Left colon (tissue), 2 donors: ENCODE measurements around the gene DNAJB8. TPM values are rescaled to one million over a fixed set of nuclear protein-coding genes. Genes with fewer than 3 reads are reported as not detected.

Source experiments
- ATAC-seq: fragments of 200-7000 bp; cut with Tn5 transposase; one replicate; pipeline ENCODE4 v1.9.1; 2020; ENCODE audit warnings: mild to moderate bottlenecking, moderate library complexity
- DNase-seq, 2 donors: peaks; one replicate each; pipeline ENCODE4 v3.0.0-alpha.2; 2020
- intact Hi-C, 2 donors: fragments of 100-400 bp; cut with DNase I in 1 of 2; cut with micrococcal nuclease in 1 of 2; formaldehyde crosslinking; loops; one replicate each; pipeline versions ENCODE4 v1.11.2 to v1.14.0; 2022; cut with DNase I, micrococcal nuclease
- total RNA-seq, 2 donors: library from RNA; stranded (reverse); fragmentation: NEBNext Ultra II Directional; extraction: Animal tissue kit (Norgen Biotek cat#: 25700); gene quantifications; one replicate each; pipeline ENCODE4 v1.2.1, GENCODE V29; 2021
- donor health status: DM: no; HTN: no; CAD: no.
- donor health status: DM: yes; HTN: yes; CAD: no.

The DNAJB8 gene
- total RNA-seq, 2 donors from 2014 or later = not detected

DNA sequence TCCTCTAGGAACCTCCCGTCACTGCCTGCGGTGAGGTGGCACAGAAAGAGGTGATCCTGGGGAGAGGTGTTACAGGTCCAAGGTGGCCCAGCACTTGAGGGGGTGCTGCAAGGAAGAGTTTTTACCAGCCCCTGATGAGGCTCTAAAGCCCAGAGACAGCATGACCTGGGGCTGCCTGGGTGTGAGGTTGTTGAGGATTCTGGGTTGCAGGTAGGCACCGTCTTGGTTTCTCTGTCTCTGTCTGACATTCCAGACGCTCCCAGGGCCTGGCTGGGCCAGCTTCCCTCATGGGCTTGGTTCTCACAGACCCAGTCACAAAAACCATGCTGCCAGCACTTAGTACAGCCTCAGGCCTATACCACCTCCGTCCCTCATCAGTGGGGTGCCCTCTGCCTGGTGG lies 31.1 kb downstream of the DNAJB8 start:
- DNase-seq (no peak), ATAC-seq (no peak)
- intact Hi-C loops = no loop called here

GRCh38 chr3:128435058-128435457 lies 31.6 kb downstream of the DNAJB8 start:
- no peak for ATAC-seq
- intact Hi-C loops = no loop called here
- no peak for DNase-seq

DNA sequence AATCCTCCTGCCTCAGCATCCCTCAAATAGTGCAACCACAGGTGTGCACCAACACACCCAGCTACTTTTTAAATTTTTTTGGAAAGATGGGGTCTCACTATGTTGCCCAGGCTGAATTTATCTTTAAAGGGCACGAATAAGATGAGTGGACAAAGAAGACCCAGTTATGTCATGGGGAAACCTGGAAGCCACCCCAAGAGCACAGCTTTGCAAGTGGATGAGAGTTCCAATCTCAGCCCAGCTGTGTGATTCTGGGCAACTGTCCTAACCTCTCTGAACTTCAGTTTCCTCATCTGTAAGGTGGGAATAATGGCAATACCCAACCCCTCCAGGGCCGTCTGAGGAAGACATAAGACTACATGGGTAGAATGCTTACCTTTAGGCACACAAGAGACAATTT lies 32.2 kb downstream of the DNAJB8 start:
- DNase-seq (no peak), ATAC-seq (no peak)
- intact Hi-C loops = no loop called here

- intact Hi-C loops = no loop called here
- ATAC-seq (no peak), DNase-seq (no peak)
These were observed 32.9 kb downstream of the DNAJB8 start for GRCh38 chr3:128433837-128434165.

DNA sequence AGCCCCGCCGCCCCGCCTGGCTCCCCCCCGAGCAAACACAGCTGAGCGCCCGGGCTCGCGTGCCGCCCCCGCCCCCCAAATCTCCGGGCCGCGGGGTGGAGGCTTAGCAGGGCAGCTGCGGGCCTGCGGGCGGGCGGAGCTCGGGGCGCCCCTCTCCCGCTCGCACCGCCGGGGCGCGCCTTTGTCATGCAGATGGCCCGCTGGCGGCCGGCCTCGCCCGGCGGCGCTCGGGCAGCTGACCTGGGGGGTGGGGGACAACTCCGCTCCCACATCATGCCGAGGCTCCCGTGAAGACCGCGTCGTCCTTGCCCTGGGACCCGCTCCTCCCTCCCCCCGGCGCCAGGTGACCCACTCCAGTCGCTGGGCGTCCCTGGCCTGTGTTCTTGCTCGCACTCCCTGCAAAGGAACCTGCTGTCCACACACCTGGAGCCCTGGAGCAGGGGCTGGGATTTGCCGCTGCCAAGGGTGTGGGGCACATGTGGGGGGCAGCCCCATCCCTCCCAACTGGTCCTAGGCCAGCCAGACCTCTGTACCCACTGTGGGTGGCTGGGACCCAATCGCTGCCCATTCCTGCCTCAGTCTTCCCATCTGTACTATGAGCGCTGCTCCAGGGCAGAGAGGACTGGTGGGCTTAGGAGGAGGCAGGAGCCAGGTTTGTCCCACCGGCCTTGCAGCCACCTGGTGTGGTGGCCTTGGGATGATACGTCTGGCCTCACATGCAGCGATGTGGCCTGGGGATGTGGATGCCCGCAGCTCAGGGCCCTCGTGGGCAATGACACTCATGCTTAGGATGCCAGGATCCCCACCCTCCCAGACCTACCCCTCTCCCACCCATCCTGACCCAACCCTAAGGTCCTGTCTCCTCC lies 33.5 kb downstream of the DNAJB8 start:
- no peak for ATAC-seq
- DNase-seq = no peak
- intact Hi-C loops = no loop called here

DNA sequence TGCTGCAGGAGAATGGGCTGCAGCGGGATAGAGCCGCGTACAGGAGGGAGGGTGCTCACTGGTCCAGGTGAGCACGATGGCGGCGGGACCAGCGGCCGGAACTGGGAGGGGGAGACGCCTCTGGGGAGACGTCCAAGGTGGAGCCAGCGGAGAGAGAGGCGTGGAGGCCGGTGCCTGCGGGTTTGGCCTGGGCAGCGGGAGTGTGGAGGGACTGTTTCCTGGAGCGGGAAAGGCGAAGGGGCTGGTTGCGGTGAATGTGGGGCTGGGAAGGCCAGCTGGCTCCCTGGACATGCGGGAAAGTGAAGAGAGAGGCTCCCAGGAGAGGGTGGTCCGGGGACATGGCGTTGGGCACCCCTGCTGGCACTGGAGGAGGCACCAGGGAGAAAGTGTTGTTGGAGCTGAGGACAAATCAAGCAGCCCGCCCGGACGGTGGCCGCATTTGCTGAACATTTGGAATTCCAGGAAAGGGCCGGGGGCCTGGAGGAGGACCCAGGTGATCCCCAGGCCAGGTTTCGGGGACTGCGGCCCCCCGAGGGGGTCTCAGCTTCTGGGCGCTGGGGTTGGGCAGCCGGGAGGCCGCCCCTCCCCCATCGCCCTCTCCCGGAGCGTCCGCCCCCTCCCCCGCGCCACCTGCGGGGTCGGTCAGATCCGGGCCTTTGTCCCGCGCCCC lies 34.3 kb downstream of the DNAJB8 start:
- DNase-seq (no peak), ATAC-seq (peak; percentile 50)
- intact Hi-C loops = no loop called here

- DNase-seq = no peak
- intact Hi-C loops = no loop called here
- no peak for ATAC-seq
These were observed 34.8 kb downstream of the DNAJB8 start for GRCh38 chr3:128431803-128432300.

DNA sequence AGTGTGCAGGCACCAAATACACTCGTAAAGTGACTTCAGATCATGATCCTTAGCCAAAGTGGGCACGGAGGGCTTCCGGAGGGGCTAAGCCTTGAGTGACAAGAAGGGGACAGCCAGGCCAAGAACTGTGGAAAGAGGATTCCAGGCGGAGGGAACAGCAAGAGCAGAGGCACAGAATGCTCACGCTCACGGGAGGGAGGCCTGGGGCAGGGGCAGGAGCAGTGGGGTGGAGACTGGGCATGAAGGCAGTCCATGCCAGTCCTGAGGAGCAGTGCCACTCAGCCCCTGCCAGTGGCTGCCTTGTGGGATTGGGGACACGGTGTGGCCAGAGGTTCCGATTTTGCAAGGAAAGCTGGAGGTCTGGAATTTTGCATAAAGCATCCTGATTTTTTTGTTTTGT lies 36.0 kb downstream of the DNAJB8 start:
- ATAC-seq (no peak), DNase-seq (no peak)
- intact Hi-C loops = no loop called here

DNA sequence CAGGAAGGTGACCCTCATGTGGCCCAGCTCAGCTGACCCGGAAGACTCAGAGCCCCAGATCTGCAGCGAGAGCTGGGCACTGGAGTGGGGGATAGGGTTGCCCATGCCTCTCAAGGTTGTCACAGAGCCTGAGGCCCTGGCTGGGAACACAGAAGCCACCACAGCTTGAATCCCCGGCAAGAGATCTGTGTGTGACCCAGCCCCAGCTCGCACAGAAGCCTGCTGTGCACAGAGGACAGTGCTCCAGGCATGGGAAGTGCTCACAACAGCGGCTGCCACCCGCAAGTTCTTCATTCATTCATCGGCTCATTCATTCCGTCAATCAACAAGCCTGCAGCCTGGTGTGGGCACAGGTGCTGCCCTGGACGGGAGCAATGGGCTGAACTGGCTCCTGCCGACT lies 36.4 kb downstream of the DNAJB8 start:
- intact Hi-C loops = no loop called here
- no peak for ATAC-seq
- no peak for DNase-seq

DNA sequence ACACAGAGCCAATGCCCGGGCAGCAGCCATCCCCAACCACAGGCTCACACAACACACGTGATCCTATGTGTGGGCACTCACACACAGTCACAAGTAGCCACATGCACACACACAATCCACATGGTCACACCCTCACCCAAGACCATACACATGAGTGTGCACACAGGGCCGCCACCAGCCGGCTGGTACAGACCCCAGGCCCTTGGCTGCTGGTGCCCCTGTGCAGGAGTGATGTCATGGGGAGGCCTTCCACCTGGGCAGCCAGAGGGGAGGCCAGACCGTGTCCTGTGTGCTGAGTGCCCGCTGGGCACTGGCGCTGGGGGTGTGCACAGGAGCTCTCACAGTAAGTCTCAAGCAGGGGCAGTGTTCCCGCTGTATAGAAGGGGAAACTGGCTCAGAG lies 36.9 kb downstream of the DNAJB8 start:
- no peak for ATAC-seq
- intact Hi-C loops = loop anchor here (5.0 to 10.0 kb wide), 3 partner anchors 68 to 178 kb away; no protein-coding TSS in a partner anchor
- DNase-seq = no peak

DNA sequence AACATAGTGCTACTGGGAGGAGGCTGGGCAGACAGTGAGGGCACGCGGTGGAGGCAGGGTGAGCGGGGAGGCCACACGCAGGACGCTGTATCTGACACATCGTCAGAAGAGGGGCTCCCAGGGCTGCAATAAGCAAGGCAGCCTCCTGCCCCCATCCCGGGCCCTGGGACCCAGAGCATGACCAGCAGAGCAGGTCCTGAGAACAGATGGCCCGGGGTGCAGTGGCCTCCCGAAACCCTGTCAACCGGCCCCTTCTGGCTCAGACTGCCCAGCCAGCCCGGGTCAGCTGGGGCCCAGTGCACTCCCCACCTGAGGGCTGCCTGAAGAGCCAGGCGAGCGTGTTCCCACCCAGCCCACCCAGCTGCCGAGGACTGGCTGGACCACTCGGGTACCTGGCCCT lies 37.4 kb downstream of the DNAJB8 start:
- DNase-seq = no peak
- intact Hi-C loops = loop anchor here (5.0 to 10.0 kb wide), 3 partner anchors 68 to 178 kb away; no protein-coding TSS in a partner anchor
- no peak for ATAC-seq

DNA sequence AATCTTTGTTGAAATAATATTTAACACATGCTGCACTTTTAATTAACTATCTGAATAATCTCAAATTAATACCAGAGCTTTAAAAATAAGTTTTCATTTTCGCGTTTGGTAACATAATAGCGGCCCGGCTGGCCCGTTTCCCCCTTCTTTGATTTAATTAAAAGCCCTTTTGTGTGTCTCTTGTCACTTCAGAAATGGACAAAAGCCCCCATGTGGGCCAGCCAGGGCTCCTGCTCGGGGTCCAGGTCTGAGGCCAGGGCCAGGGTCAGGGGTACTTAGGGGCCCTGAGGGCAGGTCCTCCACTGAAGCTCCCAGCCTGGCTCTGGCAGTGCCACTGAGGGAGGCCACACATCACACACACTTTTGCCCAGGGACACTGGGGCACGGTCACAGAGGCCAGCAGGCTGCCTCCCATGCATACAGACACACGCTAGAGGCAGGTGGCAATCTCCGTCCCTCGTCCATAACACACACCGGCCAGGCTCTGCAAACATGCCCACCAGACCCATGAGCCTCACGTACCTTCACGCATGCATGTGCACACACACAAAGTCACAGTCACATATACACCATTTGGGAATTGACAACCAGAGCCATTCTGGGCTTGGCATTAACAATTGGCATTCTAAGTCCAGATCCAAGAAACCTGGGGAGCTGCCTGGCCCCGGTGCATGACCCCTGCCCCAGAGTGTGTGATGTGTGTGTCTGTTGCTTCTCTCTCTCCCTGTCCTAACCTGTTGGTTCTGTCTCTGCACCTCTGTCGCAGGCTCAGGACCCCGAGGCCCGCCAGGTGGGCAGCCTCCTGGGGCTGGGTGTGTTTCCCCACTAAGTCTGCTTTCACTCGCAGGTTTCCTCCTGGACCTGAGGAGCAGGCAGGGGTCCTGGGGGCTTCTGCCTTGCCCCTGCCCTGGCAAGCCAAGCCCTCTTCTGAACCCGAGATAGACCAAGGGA lies 38.5 kb downstream of the DNAJB8 start:
- intact Hi-C loops = loop anchor here (5.0 to 10.0 kb wide), 3 partner anchors 69 to 179 kb away; no protein-coding TSS in a partner anchor
- DNase-seq = no peak
- no peak for ATAC-seq

- intact Hi-C loops = loop anchor here (5.0 to 10.0 kb wide), 3 partner anchors 70 to 180 kb away; no protein-coding TSS in a partner anchor
- no peak for DNase-seq
- ATAC-seq = no peak
These were observed 39.4 kb downstream of the DNAJB8 start for GRCh38 chr3:128427175-128427857.

- DNase-seq = peak in 1 of 2 donors; percentile 41
- peak; percentile 94 for ATAC-seq
- intact Hi-C loops = loop anchor here (5.0 to 10.0 kb wide), 3 partner anchors 71 to 181 kb away; no protein-coding TSS in a partner anchor
These were observed 40.4 kb downstream of the DNAJB8 start for GRCh38 chr3:128426128-128426921.

- intact Hi-C loops = loop anchor here (5.0 to 10.0 kb wide), 3 partner anchors 72 to 182 kb away; no protein-coding TSS in a partner anchor
- DNase-seq (no peak), ATAC-seq (no peak)
These were observed 40.9 kb downstream of the DNAJB8 start for GRCh38 chr3:128425846-128426127.

DNA sequence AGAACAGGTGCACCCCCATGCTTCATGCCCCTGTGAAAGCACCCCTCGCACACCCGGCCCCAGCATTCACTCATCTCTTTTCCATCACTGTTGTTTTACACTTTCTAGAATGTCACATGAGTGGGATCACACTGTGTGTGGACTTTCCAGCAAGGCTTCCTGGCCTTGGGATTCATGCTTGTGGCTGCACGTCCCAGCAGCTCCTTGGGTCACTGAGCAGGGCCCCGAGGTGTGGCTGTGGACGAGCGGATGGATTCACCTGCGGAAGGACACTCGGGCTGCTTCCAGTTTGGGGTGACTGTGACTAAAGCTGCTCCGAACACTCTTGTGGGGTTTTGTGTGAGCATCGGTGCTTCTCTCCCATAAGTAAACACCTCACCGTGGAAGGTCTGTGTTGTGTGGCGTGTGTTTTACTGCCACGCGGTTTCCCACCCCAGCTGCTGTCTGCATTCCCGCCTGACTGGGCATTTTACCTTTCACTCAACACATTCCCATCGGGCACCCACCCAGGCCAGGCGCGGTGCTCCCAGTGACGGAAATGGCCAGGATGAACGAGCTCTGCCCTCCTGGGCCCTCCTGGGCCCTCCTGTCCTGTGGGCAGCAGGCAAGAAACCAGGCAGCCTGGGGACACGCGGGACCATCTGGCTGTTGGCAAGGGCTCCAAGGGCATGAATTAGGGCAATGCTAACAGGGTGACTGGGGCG lies 41.4 kb downstream of the DNAJB8 start:
- DNase-seq (no peak), ATAC-seq (no peak)
- intact Hi-C loops = loop anchor here (5.0 to 10.0 kb wide), 3 partner anchors 72 to 182 kb away; no protein-coding TSS in a partner anchor

DNA sequence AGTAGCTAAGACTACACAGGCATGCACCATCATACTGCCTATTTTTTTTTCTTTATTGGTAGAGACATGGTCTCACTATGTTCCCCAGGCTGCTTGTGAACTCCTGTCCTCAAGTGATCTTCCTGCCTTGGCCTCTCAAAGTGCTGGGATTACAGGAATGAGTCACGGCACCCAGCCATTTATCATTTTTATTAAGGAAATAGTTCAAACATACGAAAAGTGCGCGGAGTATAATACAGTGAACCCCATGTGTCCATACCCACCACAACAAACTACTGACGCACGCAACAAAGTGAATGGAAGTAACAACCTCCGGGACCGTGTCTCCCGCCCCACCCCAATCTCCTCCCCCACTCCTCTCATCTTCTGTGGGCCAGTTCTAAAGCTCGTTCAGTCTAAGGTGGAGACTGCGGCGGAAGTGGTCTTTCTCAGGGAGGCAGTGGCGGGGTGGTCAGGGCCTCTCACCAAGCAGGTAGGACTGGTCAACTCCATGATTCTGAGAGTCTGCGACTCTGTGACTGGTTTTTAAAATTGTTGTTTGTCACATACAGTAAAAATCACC lies 42.1 kb downstream of the DNAJB8 start:
- intact Hi-C loops = loop anchor here (5.0 to 10.0 kb wide), 3 partner anchors 73 to 183 kb away; no protein-coding TSS in a partner anchor

More for the DNA sequence above, 42.1 kb downstream of the DNAJB8 start:
- DNase-seq = no peak
- no peak for ATAC-seq
